DND-41 (cell line): ENCODE measurements around the gene FGF11.

Experiments used
- ATAC-seq: fragments of 200-7000 bp; cut with Tn5 transposase; 3 replicates; pipeline ENCODE4 v1.9.1; 2021; ENCODE audit warnings: low read depth; ENCODE audit not compliant: insufficient read depth
- DNase-seq: peaks from one replicate; pipeline ENCODE4 v3.0.0-alpha.2; 2020
- H2AFZ ChIP-seq: 2 replicates; pipeline ENCODE4 v1.6.0; 2012; ENCODE audit warnings: low read depth, low read length
- H3K27ac ChIP-seq: 2 replicates; pipeline ENCODE4 v1.5.1; 2012; ENCODE audit warnings: low read length, inconsistent platforms
- H3K27me3 ChIP-seq: fragments of 200-600 bp; sonication (generic); 2 replicates; pipeline ENCODE4 v1.6.0; 2012; ENCODE audit warnings: low read length, mild to moderate bottlenecking, inconsistent platforms; ENCODE audit not compliant: insufficient read depth, poor library complexity
- H3K36me3 ChIP-seq: 2 replicates; pipeline ENCODE4 v1.5.1; 2012; ENCODE audit warnings: low read length, inconsistent platforms; ENCODE audit not compliant: insufficient read depth
- H3K4me1 ChIP-seq: 2 replicates; pipeline ENCODE4 v1.5.1; 2012; ENCODE audit warnings: mild to moderate bottlenecking, low read length; ENCODE audit not compliant: insufficient read depth
- H3K4me2 ChIP-seq: 2 replicates; pipeline ENCODE4 v1.6.0; 2012; ENCODE audit warnings: mild to moderate bottlenecking, moderate library complexity, low read length, inconsistent platforms; ENCODE audit not compliant: insufficient read depth
- H3K4me3 ChIP-seq, 2 experiments: fragments of 200-600 bp in 1 of 2; shearing (Covaris generic) in 1 of 2; 2 replicates each; pipeline ENCODE4 v1.5.1; 2012 to 2016; ENCODE audit warnings: inconsistent platforms in 2 of 2, low read length in 2 of 2, mild to moderate bottlenecking in 2 of 2, low read depth in 1 of 2, moderate library complexity in 1 of 2
- H3K79me2 ChIP-seq: 2 replicates; pipeline ENCODE4 v1.6.0; 2012; ENCODE audit warnings: low read length, inconsistent platforms; ENCODE audit not compliant: insufficient read depth
- H3K9ac ChIP-seq: 2 replicates; pipeline ENCODE4 v1.6.0; 2012; ENCODE audit warnings: low read depth, mild to moderate bottlenecking, inconsistent platforms, low read length, moderate library complexity
- H3K9me3 ChIP-seq: 2 replicates; pipeline ENCODE4 v1.5.1; 2012; ENCODE audit warnings: low read length, moderate library complexity, mild to moderate bottlenecking, inconsistent platforms; ENCODE audit not compliant: insufficient read depth, severe bottlenecking
- H4K20me1 ChIP-seq: 2 replicates; pipeline ENCODE4 v1.6.0; 2012; ENCODE audit warnings: low read length; ENCODE audit not compliant: insufficient read depth
- EZH2 ChIP-seq: IDR thresholded peaks from 3 replicates; pipeline ENCODE4 v1.6.1; 2012; ENCODE audit warnings: borderline replicate concordance, low read depth, mild to moderate bottlenecking, moderate library complexity, low read length, inconsistent platforms; ENCODE audit not compliant: severe bottlenecking
- TF ChIP-seq, protein P1 (sequence below): IDR thresholded peaks from 2 replicates; pipeline ENCODE4 v1.5.1; 2012; ENCODE audit warnings: borderline replicate concordance, low read length, moderate library complexity, mild to moderate bottlenecking; ENCODE audit not compliant: poor library complexity, severe bottlenecking; ENCODE audit errors: extremely low read depth

The FGF11 gene

DNA sequence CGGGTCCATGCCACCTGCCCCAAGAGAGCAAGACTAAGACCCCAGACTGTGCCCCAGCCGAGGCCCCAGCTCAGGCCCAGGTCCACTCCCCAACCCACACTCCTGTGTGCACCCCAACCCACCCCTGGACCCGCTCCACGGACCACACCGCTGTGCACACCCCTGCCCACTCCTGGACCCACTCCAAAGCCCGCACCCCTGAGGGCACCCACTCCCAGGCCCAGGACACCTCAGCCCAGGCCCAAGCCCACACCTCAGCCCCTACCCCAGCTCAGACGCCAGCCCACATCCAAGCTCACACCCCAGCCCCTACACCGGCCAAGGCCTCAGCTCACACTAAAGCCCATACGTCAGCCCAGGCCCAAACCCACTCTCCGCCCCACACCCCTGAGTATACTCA, 9.6 kb upstream of the FGF11 start:
- H4K20me1 ChIP-seq: no peaks in the 10 kb centered on the region; the same call in 1 of the 2 replicates
- no peak overlapping the region for H3K4me2 ChIP-seq
- no peak overlapping the region for H2AFZ ChIP-seq
- no peaks in the 10 kb centered on the region for H3K79me2 ChIP-seq
- no peak overlapping the region for H3K27ac ChIP-seq
- DNase-seq: no peak
- no peak for TF ChIP-seq EZH2
- TF ChIP-seq, protein P1, sequence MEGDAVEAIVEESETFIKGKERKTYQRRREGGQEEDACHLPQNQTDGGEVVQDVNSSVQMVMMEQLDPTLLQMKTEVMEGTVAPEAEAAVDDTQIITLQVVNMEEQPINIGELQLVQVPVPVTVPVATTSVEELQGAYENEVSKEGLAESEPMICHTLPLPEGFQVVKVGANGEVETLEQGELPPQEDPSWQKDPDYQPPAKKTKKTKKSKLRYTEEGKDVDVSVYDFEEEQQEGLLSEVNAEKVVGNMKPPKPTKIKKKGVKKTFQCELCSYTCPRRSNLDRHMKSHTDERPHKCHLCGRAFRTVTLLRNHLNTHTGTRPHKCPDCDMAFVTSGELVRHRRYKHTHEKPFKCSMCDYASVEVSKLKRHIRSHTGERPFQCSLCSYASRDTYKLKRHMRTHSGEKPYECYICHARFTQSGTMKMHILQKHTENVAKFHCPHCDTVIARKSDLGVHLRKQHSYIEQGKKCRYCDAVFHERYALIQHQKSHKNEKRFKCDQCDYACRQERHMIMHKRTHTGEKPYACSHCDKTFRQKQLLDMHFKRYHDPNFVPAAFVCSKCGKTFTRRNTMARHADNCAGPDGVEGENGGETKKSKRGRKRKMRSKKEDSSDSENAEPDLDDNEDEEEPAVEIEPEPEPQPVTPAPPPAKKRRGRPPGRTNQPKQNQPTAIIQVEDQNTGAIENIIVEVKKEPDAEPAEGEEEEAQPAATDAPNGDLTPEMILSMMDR: no peak
- H3K36me3 ChIP-seq: no peaks in the 10 kb centered on the region
- H3K4me3 ChIP-seq: no peak overlapping the region
- H3K27me3 ChIP-seq: no peaks in the 10 kb centered on the region
- no peak overlapping the region for H3K9ac ChIP-seq
- H3K9me3 ChIP-seq: no peaks in the 10 kb centered on the region
- ATAC-seq: no peak
- H3K4me1 ChIP-seq: no peaks in the 10 kb centered on the region

DNA sequence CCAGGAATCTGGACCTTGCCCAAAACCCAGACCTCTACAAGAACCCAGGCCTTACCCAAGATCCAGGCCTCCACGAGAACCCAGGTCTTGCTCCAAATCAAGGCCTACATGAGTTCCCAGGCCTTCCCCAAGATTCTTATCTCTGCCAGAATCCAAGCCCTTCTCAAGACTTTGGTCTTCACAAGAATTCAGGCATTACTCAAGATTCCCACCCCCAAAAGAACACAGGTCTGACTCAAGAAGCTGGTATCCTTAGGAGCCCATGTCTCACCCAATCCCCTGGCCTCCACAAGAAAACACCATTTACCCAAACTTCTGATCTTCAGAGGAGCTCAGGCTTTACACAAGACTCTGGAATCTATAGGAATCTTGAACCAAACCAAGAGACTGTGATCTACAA, 8.1 kb upstream of the FGF11 start:
- Histone ChIP-seq H3K27me3 (no peaks in the 10 kb centered on the region), H3K4me1 (peaks cover 10% of the 10 kb centered on the region), H3K4me2 (no peak overlapping the region), H4K20me1 (no peaks in the 10 kb centered on the region; the same call in 1 of the 2 replicates), H3K9ac (no peak overlapping the region), H2AFZ (no peak overlapping the region), H3K36me3 (peaks cover 1% of the 10 kb centered on the region; the same call in 1 of the 2 replicates), H3K4me3 (no peak overlapping the region), H3K79me2 (peaks cover 9% of the 10 kb centered on the region), H3K27ac (no peak overlapping the region), H3K9me3 (no peaks in the 10 kb centered on the region)
- ATAC-seq: no peak
- no peak for TF ChIP-seq EZH2
- TF ChIP-seq, protein P1: no peak
- DNase-seq: no peak

DNA sequence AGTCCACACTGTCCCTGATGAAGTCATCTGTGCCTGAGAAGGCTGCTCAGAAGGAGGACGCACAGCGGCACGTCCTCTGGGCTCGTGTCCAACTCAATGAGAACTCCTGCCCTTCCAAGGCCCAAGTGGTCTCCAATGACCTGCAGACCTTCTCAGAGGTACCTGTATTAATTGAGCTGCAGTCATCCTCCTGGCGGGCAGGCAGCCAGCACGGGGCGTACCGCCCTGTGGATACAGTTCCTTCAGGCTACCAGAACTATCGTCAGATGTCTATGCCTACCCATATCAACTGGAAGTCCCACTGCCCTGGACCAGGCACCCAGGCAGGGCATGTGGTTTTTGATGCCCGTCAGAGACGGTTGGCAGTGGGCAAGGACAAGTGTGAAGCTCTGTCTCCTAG, 7.0 kb upstream of the FGF11 start:
- H3K4me3 ChIP-seq: no peak overlapping the region
- DNase-seq: no peak
- no peaks in the 10 kb centered on the region for H3K9me3 ChIP-seq
- peaks cover 4% of the 10 kb centered on the region; the same call in 1 of the 2 replicates for H3K36me3 ChIP-seq
- ATAC-seq: no peak
- TF ChIP-seq EZH2: no peak
- TF ChIP-seq, protein P1: no peak
- no peak overlapping the region for H3K9ac ChIP-seq
- peaks cover 15% of the 10 kb centered on the region for H3K79me2 ChIP-seq
- no peaks in the 10 kb centered on the region for H3K27me3 ChIP-seq
- no peak overlapping the region for H3K4me2 ChIP-seq
- no peak overlapping the region for H2AFZ ChIP-seq
- H4K20me1 ChIP-seq: no peaks in the 10 kb centered on the region
- H3K27ac ChIP-seq: no peak overlapping the region
- H3K4me1 ChIP-seq: peaks cover 17% of the 10 kb centered on the region
